GM19397 (cell line): ENCODE measurements around the gene EPG5.
"Not testable (repeated sequence)": the region's sequence is repeated elsewhere in the genome, so short reads cannot be mapped to it uniquely, and the experiment has no call there.

Source experiments
- ATAC-seq: cut with Tn5 transposase; IDR thresholded peaks from one replicate; pipeline ENCODE4 v1.9.1; 2021; ENCODE audit warnings: mild to moderate bottlenecking, moderate library complexity; ENCODE audit not compliant: unreplicated experiment

Gene EPG5

DNA sequence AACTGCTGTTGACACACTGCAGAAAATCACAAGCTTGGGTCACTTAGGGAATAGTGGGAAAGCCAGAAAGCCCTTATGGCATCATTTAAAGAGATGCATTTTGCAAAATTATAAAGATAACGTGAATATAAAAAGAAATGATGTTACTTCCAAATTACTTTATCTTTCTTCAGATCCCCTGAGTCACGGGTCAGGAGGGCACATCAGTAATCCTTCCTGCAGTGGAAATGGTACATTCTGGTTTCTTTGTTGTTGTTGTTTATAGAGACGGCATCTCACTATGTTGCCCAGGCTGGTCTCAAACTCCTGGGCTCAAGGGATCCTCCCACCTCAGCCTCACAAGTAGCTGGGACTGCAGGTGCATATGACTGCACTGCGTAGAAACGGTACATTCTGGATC lies 9.8 kb upstream of the EPG5 start:
- no peak for ATAC-seq

DNA sequence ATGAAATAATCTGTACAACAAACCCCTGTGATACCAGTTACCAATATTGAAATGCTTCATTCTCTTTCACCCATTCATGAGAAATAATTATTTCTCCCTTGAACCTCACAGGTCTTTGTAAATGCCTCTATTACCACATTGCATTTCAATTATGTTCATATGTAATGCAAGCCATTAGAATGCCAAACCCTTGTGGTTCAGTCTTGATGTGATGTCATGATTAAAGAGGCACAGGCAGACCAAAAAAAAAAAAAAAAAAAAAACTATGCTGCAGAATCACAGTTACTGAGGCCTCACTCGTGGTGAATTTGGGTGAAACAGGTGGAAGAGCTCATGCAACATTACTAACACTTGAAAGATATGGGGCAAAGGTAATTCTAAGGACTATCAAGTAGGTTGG lies 9.4 kb upstream of the EPG5 start:
- no peak for ATAC-seq

DNA sequence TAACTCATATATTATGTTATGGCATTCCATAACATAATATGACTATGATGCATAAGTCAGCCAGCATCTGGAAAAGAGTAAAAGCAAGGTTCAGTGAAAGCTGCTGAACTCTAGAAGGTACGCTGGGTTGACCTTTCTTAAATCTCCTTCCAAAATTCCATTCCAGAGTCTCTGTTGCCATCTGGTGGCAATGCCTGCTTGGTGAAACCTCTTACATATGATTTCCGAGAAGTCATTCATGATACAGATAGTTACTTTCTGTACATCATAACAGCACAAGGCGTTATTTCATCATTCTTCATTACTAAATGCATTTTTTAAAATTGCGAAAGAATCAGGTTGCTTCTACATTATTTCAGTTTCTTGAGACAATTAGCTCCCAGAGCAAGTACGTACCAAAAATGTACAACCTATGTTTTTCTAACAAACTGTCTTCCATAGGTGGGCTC lies 7.0 kb upstream of the EPG5 start:
- no peak for ATAC-seq

DNA sequence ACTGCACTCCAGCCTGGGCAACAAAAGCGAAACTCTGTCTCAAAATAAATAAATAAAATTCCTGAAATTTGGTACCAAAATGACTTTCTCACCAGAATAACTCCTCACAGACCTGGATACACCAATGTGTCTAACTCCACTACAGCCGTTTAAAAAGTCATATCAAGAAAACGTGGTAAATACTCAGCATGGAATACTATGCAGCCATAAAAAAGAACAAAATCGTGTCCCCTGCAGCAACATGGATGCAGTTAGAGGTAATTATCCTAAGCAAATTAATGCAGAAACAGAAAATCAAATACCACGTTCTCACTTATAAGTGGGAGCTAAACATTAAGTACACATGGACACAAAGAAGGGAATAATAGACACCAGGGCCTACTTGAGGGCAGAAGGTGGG lies 2.2 kb downstream of the EPG5 start:
- ATAC-seq, result not testable (repeated sequence)

DNA sequence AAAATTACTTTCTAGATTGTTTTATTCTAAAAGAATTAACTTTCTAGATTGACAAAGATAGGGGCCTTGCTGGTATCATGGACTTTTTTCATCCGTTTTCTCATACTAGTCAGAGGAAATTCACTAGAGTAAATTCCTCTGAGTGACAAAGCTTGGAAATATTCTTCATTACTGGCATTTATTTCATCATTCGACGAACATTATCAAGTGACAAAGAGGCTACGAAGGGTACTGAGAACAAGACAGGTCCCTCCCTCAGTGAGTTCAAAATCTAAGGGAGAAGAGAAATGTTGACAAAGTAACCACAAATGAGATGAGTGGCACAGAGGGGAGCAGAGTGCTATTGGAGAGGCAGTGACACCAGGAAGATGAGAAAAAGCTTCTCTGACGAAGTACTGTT lies 4.3 kb downstream of the EPG5 start:
- ATAC-seq, result no peak

DNA sequence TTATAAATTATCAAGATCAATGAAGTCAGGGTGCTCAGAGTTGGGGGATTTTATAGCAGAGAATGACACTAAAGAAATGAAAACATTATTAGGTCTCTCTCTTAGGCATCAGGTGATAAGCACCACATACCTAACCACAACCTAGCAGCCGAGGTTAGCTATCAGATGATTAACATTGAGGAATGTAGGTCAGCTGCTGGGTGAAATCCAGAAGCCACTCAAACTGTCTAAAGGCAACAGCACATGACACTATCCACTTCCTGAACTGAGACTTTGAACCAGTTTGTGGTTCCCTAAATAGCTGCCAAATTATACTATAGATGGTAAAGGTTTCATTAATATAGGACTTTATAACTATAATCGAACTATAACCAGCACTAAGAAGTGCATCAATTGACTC lies 4.7 kb downstream of the EPG5 start:
- no peak for ATAC-seq

DNA sequence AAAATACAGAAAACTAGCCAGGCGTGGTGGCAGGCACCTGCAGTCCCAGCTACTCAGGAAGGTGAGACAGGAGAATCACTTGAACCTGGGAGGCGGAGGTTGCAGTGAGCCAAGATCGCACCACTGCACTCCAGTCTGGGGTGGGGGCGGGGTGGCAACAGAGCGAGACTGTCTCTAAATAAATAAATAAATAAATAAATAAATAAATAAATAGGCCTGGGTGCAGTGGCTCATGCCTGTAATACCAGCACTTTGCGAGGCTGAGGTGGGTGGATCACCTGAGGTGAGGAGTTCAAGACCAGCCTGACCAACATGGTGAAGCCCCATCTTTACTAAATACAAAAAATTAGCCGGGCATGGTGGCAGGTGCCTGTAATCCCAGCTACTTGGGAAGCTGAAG lies 7.6 kb downstream of the EPG5 start:
- ATAC-seq, result not testable (repeated sequence)

DNA sequence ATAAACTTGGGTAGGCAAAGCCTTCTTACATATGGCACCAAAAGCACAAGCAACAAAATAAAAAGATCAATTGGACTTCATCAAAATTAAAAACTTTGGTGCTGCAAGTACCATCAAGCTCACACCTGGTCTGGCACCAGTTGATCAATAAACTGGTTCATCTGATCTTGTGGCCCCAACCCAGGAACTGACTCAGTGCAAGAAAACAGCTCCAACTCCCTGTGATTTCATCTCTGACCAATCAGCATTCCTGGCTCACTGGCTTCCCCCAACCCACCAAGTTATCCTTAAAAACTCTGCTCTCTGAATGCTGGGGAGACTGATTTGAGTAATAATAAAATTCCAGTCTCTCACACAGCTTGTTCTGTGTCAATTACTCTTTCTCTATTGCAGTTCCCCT lies 8.4 kb downstream of the EPG5 start:
- no peak for ATAC-seq

DNA sequence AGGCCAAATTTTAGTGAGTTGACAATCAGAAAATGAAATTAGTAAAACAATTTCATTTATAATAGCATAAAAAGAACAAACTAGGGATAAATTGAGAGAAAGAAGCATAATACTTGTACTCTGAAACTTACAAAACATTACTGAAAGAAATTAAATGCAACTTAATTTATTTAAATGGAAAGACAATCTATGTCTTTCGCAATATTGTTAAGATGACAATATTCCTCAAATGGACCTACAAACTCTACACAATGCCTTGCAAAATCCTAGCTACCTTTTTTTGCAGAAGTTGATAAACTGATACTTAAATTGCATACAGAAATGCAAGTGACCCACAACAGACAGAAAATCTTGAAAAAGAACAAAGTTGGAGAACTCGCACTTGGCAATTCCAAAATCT lies 9.1 kb downstream of the EPG5 start:
- ATAC-seq, result no peak

DNA sequence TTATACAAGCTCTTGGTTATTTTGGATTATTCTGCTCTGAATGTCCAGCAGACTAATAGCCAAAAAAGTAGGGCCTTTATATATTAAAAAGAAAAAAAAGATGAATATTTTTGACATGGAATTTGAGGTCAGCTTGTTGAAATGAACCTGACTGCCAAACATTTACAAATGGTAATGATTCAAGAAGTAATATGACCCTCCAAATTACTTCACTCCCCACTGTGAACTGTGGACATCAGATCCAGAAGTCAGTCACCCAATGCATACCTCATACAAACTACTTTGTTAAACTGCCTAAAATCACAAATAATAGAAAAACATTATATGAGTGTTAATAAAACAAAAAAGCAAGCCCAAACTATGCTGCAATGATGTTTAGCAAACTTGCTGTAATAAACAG lies 10.0 kb downstream of the EPG5 start:
- ATAC-seq, result no peak

DNA sequence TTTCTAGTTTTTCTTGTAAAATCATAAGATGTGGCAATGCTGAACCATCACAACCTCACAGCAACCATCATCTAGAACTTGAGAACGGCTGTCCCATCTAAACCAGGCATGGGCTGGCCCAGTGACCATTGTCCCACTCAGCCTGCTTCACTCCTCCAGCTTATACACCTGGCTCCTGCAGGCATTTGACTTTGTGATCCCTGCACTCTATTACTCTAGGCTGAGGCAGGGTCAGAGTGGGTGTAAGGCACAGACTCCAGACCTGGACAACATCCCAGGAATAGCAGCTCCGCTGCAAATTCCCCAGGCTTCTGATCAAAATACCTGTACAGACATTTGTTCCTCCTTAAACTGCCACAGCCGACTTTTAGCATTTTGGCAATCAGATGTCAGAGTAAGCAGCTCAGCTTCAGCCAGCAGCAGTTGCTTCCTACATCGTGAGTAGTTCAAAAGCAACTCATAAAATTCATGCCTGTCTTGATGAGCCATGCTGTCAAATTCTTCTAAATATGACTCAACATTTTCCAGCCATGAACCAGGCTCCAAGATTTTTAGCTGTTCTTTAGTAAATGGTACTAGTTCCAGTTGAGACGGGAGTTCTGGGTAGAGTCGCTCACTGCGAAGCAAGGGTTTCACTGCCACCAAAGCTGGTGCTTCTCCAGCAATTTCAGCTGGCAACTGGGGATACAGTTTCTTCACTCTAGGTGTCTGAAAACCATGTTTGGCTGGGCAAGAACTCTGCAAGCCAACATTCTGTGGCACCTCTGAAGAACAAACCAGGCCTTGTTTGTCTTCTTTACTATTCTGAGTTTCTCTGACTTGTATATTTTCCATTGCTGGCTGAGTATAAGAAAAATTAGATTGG lies 12.8 kb downstream of the EPG5 start:
- no peak for ATAC-seq

DNA sequence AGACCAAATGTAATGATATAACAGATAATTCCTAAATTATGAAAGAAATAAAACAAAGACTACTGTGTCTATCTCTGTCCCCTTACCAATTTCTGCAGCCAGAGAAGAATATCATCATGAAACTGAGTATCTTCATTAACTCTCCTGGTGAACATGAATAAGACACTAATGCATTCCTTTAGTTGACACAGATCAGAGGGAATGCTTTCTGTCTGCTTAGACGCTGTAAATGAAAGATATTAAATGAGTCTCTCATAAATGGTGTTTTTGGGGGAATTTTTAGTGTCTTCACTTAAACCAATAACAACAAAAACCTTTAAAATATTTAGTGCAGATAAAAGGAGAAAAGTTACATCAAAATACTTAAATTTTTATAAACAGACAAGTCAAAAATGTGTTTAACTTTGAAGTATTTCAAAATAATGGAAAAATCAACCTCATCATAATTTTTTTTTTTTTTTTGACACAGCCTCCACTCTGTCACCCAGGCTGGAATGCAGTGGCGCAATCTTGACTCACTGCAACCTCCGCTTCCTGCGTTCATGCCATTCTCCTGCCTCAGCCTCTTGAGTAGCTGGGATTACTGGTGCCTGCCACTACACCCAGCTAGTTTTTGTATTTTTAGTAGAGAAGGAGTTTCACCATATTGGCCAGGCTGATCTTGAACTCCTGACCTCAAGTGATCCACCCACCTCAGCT lies 16.0 kb downstream of the EPG5 start:
- ATAC-seq, result no peak

DNA sequence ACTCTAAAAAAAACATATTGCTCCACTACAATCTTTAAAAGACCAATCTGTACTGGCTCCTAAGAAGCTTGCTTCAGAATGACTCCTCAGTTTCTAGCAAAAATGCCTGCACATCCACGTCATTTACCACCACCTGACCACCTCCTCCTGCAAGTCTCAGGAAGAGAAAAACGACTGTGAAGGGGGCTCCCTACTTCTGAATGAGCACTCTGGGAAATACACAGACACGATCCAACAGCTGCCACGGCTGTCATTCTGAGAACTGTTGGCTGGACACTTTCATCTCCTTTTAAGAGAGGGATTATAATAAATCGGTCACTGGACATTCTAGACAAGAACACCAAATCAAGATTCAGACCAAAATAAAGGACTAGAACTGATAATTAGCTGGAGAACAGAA lies 21.5 kb downstream of the EPG5 start:
- ATAC-seq, result no peak

DNA sequence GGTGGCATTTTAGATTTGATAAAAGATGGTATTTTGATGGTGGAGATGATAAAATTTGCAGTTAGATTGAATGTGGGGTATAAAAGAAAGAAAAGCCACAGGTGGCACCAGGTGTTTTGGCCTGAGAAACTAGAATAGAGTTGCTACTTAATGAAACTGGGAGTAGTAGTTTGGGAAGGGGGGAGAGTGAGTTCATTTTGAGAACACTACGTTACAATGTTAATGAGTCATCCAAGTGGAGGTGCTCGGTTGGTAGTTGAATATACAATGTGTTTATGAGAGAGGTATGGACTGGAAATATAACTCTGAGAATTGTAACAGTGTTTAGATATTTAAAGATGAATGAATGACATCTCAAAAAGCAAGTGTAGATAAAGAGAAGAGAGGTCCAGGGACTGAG lies 26.4 kb downstream of the EPG5 start:
- ATAC-seq, result no peak

DNA sequence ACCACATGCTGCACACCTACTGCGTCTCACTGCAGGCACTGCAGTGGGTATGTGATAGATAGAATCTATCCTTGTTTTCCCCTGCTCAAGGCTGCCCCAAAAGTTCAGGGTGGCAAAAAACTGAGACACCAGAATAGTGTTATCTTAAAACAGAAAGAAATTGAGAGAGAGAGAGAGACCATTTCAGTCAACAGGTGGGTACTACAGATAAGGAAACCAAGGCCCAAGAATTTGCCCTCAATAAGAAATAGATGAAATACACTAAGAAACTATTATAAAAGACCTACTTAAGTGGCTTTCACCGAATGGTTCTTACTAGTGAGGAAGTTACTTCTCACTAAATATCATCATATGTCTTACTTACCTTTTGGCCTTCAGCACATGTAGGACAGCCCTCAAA lies 27.9 kb downstream of the EPG5 start:
- no peak for ATAC-seq

DNA sequence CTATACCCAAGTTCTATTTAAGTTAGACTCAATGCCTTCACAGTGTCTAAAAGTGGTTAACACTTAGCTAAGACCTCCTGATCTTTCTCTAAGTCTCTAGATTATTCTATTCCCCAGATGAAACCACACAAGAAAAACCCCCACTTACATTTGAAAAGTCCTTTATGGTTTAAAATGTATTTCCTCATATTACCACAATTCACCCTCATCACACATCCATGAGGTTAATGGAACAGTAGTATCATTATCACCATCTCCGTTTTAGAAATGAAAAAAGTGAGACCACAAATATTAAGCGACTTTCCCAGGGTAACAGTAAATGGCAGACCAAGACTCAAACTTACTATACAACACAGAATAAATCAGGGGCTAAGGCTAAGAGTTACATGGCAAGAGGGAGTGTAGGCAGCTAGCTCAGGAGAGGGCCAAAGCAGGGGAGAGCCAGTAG lies 28.6 kb downstream of the EPG5 start:
- no peak for ATAC-seq

DNA sequence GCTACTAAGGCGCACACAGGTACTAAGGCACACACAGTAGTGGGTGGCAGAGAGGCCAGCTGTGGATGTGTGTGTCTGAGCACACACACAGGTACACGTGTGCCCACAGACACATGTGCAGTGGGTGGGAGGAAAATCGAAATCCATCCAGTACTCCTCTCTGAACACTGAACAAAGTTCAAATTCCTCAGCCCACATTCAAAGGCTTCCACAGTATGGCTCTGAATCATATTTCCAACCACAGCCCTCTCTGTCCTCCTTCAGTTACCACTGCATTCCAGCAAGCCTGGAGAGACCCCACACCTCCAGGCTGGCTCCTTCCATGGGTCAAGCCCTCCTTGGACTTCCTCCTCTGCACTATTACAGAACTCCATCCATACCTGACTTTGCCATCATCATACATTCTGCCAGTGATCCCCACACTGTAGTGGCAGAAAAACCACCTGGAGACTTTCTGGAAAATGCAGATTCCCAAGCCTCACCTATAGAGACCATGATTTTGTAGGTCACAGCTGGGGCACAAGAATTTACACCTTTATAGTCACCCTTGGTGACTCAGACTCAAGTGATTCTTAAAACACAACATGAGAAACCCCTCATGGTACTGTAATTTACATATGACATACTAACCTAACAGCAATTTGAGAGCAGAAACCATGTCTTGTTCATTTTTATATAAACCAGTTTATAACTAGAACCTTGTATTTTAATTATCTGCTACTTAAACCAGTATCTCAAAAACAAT lies 31.4 kb downstream of the EPG5 start:
- ATAC-seq, result no peak

DNA sequence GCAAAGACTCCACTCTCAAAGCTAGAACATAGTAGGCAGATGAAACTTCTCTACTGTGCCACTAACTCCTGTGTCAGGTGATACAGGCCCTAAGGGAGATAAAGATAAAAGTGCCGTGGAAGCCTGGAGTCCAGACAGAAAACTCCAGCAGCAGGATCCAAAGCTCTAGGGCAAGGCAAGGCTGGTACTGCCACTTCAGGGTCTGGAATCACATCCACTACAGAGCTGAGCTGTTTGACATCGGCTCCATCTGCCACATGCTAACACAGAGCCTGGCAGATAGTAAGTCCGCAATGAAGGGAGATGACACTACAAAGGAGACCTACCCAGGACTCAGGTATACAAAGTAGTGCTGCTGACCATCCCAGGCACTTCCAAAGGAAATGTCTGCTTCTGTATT lies 34.4 kb downstream of the EPG5 start:
- ATAC-seq, result no peak

DNA sequence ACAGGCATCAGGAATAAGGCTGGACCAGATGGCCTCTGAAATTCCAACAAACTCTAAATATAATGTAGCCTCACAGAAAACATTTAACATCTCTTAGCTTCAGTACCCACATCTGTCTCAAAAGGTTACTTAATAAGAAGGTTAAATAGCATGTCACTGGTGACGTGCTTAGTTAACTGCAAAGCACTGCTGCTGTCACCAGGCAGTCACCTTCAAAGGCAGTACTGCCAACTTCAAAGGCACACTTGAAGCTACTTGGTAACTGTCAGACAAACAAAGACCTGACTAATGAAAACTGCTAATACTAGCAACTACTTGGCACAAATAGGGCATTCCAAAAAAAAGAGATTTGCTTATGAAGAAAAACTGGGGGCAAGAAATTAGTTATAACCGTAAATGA lies 36.2 kb downstream of the EPG5 start:
- no peak for ATAC-seq

DNA sequence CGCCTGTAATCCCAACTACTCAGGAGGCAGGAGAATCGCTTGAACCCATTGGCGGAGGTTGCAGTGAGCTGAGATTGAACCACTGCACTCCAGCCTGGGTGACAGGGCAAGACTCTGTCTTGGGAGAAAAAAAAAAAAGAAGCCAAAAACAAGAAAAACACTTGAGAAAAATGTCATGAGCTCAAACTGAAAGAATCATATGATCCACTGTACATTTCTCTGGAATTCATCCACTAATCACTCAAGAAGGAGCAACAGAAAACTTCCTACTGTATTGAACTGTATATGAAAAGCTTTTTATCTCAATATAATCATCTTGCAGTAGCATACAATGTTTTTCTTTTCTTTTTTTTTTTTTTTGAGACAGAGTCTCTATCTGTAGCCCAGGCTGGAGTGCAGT lies 40.4 kb downstream of the EPG5 start:
- no peak for ATAC-seq

DNA sequence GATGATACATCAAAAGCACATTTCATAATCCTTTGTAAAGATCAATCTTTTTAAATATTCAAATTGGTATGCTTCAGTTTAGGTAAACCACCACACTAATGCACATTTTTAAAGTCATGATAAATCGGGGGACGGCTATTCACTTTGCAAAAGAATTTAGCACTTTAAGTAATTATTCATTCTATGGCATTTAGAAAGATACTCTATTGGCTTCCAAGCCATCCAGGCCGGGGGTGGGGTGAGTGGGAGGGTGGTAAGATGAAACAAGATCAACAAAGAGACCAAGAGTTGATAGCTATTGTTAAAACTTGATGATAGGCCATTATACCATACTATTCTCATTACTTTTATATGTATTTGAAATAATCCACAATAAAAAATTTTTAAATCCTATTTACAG lies 41.0 kb downstream of the EPG5 start:
- no peak for ATAC-seq

DNA sequence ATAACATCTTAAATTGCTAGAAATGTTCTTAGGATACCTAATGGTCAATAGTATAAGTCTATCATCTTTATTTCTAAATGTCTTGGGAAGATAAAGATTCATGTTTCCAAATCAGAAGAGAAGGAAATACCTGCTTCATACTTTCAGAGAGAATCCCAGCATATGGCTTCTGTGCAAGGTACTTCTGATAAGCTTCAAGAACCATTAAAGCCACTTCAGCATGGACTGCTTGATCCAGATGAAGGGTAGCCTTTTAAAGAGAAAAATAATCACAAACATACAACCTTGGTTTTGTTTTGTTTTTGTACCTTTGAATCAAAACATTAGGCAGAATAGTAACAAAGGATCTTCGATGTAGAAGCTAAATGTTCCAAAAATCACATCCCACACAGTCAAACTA lies 44.0 kb downstream of the EPG5 start:
- ATAC-seq, result no peak
